HEK293 (cell line): Measurements from ENCODE around the gene DUOX1.

Source experiments
- CTCF ChIA-PET: fragments of 350-600 bp; formaldehyde crosslinking; extraction: SDS; loops from one replicate; lab custom pipeline; 2021; ENCODE audit warnings: antibody characterized with exemption; lab: Yijun Ruan, JAX
- POLR2A ChIA-PET: fragments of 300-600 bp; formaldehyde crosslinking; extraction: SDS; loops from one replicate; lab custom pipeline; 2020; ENCODE audit warnings: antibody characterized with exemption, inconsistent platforms; lab: Yijun Ruan, JAX
- H3K27ac ChIP-seq: fragments of 200-500 bp; sonication (Bioruptor generic); 2 replicates; pipeline ENCODE4 v1.5.1; 2014; ENCODE audit warnings: low read depth, low read length, control low read depth, inconsistent platforms; ENCODE audit errors: extremely low read depth
- H3K36me3 ChIP-seq, 2 experiments: fragments of 200-500 bp in 1 of 2; sonication (Bioruptor generic) in 1 of 2; 1 replicate in 1 of 2; 2 replicates in 1 of 2; pipeline ENCODE4 v1.5.1; 2014 to 2017; ENCODE audit warnings: inconsistent platforms in 2 of 2, low read length in 2 of 2; ENCODE audit not compliant: control insufficient read depth in 2 of 2, insufficient read depth in 1 of 2
- H3K4me1 ChIP-seq: fragments of 200-500 bp; sonication (Bioruptor generic); 2 replicates; pipeline ENCODE4 v1.5.1; 2014; ENCODE audit warnings: mild to moderate bottlenecking, low read length, inconsistent platforms; ENCODE audit not compliant: control insufficient read depth, insufficient read depth
- H3K4me3 ChIP-seq: 2 replicates; pipeline ENCODE4 v1.5.1; 2011; ENCODE audit warnings: low read depth, mild to moderate bottlenecking, control low read depth, low read length, moderate library complexity
- H3K9me3 ChIP-seq: fragments of 200-500 bp; sonication (Bioruptor generic); 2 replicates; pipeline ENCODE4 v1.5.1; 2014; ENCODE audit warnings: low read depth, low read length, inconsistent platforms; ENCODE audit not compliant: control insufficient read depth, insufficient read depth
- BCL11A ChIP-seq: fragments of 450-650 bp; formaldehyde crosslinking; IDR thresholded peaks from 2 replicates; pipeline ENCODE4 v1.5.1; 2016; ENCODE audit warnings: low read depth, missing biosample characterization, missing genetic modification characterization
- BCL11B ChIP-seq: fragments of 450-650 bp; formaldehyde crosslinking; IDR thresholded peaks from 2 replicates; pipeline ENCODE4 v1.5.1; 2016; ENCODE audit warnings: low read depth, missing biosample characterization, missing genetic modification characterization
- EGR2 ChIP-seq: fragments of 450-650 bp; formaldehyde crosslinking; IDR thresholded peaks from 2 replicates; pipeline ENCODE4 v1.5.1; 2016; ENCODE audit warnings: low read depth, missing biosample characterization, missing genetic modification characterization
- FEZF1 ChIP-seq: fragments of 450-650 bp; formaldehyde crosslinking; IDR thresholded peaks from 2 replicates; pipeline ENCODE4 v1.5.1; 2016; ENCODE audit warnings: missing biosample characterization, missing genetic modification characterization
- GLIS2 ChIP-seq: fragments of 450-650 bp; formaldehyde crosslinking; IDR thresholded peaks from 2 replicates; pipeline ENCODE4 v1.5.1; 2016; ENCODE audit warnings: missing biosample characterization, missing genetic modification characterization
- KLF1 ChIP-seq: fragments of 450-650 bp; formaldehyde crosslinking; IDR thresholded peaks from 2 replicates; pipeline ENCODE4 v1.5.1; 2016; ENCODE audit warnings: missing biosample characterization, missing genetic modification characterization
- SCRT1 ChIP-seq: fragments of 450-650 bp; formaldehyde crosslinking; IDR thresholded peaks from 2 replicates; pipeline ENCODE4 v1.5.1; 2016; ENCODE audit warnings: missing biosample characterization, missing genetic modification characterization, borderline replicate concordance
- SP7 ChIP-seq: fragments of 450-650 bp; formaldehyde crosslinking; IDR thresholded peaks from 2 replicates; pipeline ENCODE4 v1.5.1; 2016; ENCODE audit warnings: missing biosample characterization, missing genetic modification characterization
- ZBTB17 ChIP-seq: fragments of 450-650 bp; formaldehyde crosslinking; IDR thresholded peaks from 2 replicates; pipeline ENCODE4 v1.5.1; 2016; ENCODE audit warnings: missing biosample characterization, missing genetic modification characterization
- ZBTB7A ChIP-seq: fragments of 450-650 bp; formaldehyde crosslinking; IDR thresholded peaks from 2 replicates; pipeline ENCODE4 v1.5.1; 2016; ENCODE audit warnings: low read depth, missing biosample characterization, missing genetic modification characterization
- ZEB2 ChIP-seq: fragments of 450-650 bp; formaldehyde crosslinking; IDR thresholded peaks from 2 replicates; pipeline ENCODE4 v1.5.1; 2016; ENCODE audit warnings: missing biosample characterization, missing genetic modification characterization
- ZFP41 ChIP-seq: fragments of 450-650 bp; formaldehyde crosslinking; IDR thresholded peaks from 2 replicates; pipeline ENCODE4 v1.5.1; 2016; ENCODE audit warnings: missing biosample characterization, missing genetic modification characterization, borderline replicate concordance
- ZNF112 ChIP-seq: fragments of 450-650 bp; formaldehyde crosslinking; IDR thresholded peaks from 2 replicates; pipeline ENCODE4 v1.5.0; 2017; ENCODE audit warnings: missing biosample characterization, missing genetic modification characterization
- ZNF2 ChIP-seq: fragments of 450-650 bp; formaldehyde crosslinking; IDR thresholded peaks from 2 replicates; pipeline ENCODE4 v1.5.1; 2016; ENCODE audit warnings: missing biosample characterization, missing genetic modification characterization
- ZNF335 ChIP-seq: fragments of 450-650 bp; formaldehyde crosslinking; conservative IDR thresholded peaks from 2 replicates; pipeline ENCODE4 v1.5.1; 2016; ENCODE audit warnings: missing biosample characterization, missing genetic modification characterization
- ZNF354C ChIP-seq: fragments of 450-650 bp; formaldehyde crosslinking; IDR thresholded peaks from 2 replicates; pipeline ENCODE4 v1.5.1; 2016; ENCODE audit warnings: missing biosample characterization, missing genetic modification characterization, low read depth, borderline replicate concordance
- ZNF37A ChIP-seq: fragments of 450-650 bp; IDR thresholded peaks from 2 replicates; pipeline ENCODE4 v1.5.1; 2018; ENCODE audit warnings: missing biosample characterization, missing genetic modification characterization
- ZNF426 ChIP-seq: fragments of 450-650 bp; formaldehyde crosslinking; IDR thresholded peaks from 2 replicates; pipeline ENCODE4 v1.5.1; 2017; ENCODE audit warnings: missing biosample characterization, missing genetic modification characterization, mild to moderate bottlenecking, inconsistent platforms, moderate library complexity
- ZNF501 ChIP-seq: fragments of 450-650 bp; formaldehyde crosslinking; IDR thresholded peaks from 2 replicates; pipeline ENCODE4 v1.5.1; 2016; ENCODE audit warnings: missing biosample characterization, missing genetic modification characterization
- ZNF544 ChIP-seq: fragments of 450-650 bp; formaldehyde crosslinking; IDR thresholded peaks from 2 replicates; pipeline ENCODE4 v1.5.0; 2017; ENCODE audit warnings: missing biosample characterization, missing genetic modification characterization
- ZNF561 ChIP-seq: fragments of 450-650 bp; IDR thresholded peaks from 2 replicates; pipeline ENCODE4 v1.5.1; 2018; ENCODE audit warnings: missing biosample characterization, missing genetic modification characterization, borderline replicate concordance
- ZNF629 ChIP-seq: fragments of 450-650 bp; formaldehyde crosslinking; IDR thresholded peaks from 2 replicates; pipeline ENCODE4 v1.5.1; 2017; ENCODE audit warnings: missing biosample characterization, missing genetic modification characterization
- ZNF660 ChIP-seq: fragments of 450-650 bp; IDR thresholded peaks from 2 replicates; pipeline ENCODE4 v1.5.1; 2018; ENCODE audit warnings: missing biosample characterization, mild to moderate bottlenecking, missing genetic modification characterization
- ZNF843 ChIP-seq: fragments of 450-650 bp; formaldehyde crosslinking; IDR thresholded peaks from 2 replicates; pipeline ENCODE4 v1.5.1; 2016; ENCODE audit warnings: missing biosample characterization, missing genetic modification characterization
- ZSCAN23 ChIP-seq: fragments of 450-650 bp; formaldehyde crosslinking; IDR thresholded peaks from 2 replicates; pipeline ENCODE4 v1.5.1; 2016; ENCODE audit warnings: missing biosample characterization, missing genetic modification characterization
- TF ChIP-seq, protein P1 (sequence below): fragments of 450-650 bp; formaldehyde crosslinking; IDR thresholded peaks from 2 replicates; pipeline ENCODE4 v1.5.1; 2016; ENCODE audit warnings: missing biosample characterization, missing genetic modification characterization
- TF ChIP-seq, protein P2 (sequence below): fragments of 450-650 bp; formaldehyde crosslinking; IDR thresholded peaks from 2 replicates; pipeline ENCODE4 v1.5.1; 2016; ENCODE audit warnings: missing biosample characterization, missing genetic modification characterization
- TF ChIP-seq, protein P3 (sequence below): fragments of 450-650 bp; formaldehyde crosslinking; IDR thresholded peaks from 2 replicates; pipeline ENCODE4 v1.5.1; 2017; ENCODE audit warnings: missing biosample characterization, missing genetic modification characterization
- TF ChIP-seq, protein P4 (sequence below): fragments of 450-650 bp; formaldehyde crosslinking; IDR thresholded peaks from 2 replicates; pipeline ENCODE4 v1.5.1; 2016; ENCODE audit warnings: missing biosample characterization, missing genetic modification characterization
- TF ChIP-seq, protein P5 (sequence below): fragments of 450-650 bp; formaldehyde crosslinking; IDR thresholded peaks from 2 replicates; pipeline ENCODE4 v1.5.1; 2016; ENCODE audit warnings: missing biosample characterization, missing genetic modification characterization, borderline replicate concordance

The DUOX1 gene

DNA sequence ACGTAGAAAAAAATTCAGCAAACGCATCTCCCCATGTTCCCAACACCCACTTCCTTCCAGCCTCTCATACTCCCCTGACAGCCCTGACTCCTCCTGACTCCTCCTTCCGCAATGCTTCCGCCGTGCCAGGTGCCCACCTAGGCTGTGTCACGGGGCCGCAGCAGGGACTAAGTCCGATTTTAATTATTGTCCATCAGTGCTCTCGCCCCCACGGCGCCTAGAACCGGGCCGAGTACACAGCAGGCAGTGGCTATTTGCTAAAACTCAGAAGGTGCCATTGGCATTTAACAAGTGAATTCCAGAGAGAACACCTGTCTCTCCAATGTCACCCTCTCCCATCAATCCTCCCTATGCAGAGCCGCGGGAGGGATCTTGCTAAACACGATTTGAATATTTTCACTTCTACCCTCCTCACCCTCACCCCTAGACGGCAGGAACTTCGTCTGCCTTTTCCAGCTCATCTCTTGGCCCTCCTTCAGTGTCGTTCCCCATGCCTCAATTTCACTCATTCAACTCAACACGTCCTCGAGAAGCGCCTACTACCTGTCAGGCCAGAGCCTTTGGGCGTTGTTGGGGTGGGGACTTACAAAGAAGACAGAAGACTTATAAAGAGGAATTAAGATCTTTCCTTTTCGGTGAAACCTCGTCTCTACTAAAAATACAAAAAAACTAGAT is 69.5 kb downstream of the DUOX1 start (continued):
- 0 out of 2 replicates have a peak, but pooled peaks have one; percentile 60 for TF ChIP-seq GLIS2
- TF ChIP-seq BCL11A (tag by site-specific recombination): peak; percentile 59; the same call in 1 of the 2 replicates
- TF ChIP-seq SCRT1 (tag by site-specific recombination): 0 out of 2 replicates have a peak, but pooled peaks have one; percentile 53
- 0 out of 2 replicates have a peak, but pooled peaks have one; percentile 20 for TF ChIP-seq KLF1 (tag by site-specific recombination)
- peak; percentile 7; the same call in 1 of the 2 replicates for TF ChIP-seq FEZF1 (tag by site-specific recombination)
- TF ChIP-seq, protein P1, sequence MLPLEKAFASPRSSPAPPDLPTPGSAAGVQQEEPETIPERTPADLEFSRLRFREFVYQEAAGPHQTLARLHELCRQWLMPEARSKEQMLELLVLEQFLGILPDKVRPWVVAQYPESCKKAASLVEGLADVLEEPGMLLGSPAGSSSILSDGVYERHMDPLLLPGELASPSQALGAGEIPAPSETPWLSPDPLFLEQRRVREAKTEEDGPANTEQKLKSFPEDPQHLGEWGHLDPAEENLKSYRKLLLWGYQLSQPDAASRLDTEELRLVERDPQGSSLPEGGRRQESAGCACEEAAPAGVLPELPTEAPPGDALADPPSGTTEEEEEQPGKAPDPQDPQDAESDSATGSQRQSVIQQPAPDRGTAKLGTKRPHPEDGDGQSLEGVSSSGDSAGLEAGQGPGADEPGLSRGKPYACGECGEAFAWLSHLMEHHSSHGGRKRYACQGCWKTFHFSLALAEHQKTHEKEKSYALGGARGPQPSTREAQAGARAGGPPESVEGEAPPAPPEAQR (tag by site-specific recombination): no peak
- no peak for TF ChIP-seq SP7
- peak; percentile 56 for TF ChIP-seq ZNF335 (tag by site-specific recombination)
- TF ChIP-seq ZNF843 (tag by site-specific recombination): no peak
- no peak for TF ChIP-seq ZSCAN23 (tag by site-specific recombination)
- 0 out of 2 replicates have a peak, but pooled peaks have one; percentile 39 for TF ChIP-seq BCL11B (tag by site-specific recombination)
- TF ChIP-seq ZBTB7A (tag by site-specific recombination): 0 out of 2 replicates have a peak, but pooled peaks have one; percentile 8
- TF ChIP-seq ZNF544: no peak

DNA sequence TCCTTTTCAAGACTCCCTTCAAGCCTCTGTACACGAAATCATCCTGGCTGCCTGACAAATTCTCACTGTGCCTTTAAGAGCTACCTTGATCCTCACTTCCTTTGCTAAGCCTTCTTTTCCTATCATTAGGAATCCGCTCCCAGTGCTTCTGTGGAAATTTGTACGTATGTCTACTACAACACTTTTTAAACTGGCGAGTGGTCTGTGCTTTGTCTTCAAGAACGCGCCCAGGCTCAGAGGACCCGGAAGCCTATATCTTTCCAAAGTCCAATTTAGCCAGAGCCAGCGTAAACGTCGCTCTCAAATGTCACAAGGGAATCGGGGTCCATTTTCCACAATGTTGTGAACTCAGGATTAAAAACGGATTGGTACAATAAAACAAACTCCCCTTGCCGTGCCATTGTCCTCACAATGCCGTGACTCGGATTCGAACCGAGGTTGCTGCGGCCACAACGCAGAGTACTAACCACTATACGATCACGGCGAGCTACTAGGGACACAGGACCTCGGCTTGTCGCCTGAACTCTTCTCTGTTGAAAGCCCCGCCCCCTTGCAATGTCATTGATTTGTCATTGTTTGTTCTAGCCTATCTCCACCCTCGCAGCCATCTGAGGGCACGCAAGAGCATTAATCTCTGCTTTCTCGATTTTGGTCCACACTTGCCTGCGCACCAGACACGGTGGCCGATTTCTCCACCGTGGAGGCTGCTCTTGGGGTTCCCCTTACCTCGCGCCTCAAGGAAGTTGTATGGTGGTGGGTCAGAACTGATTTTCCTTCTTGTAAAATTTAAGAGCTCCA is 70.4 kb downstream of the DUOX1 start:
- CTCF ChIA-PET: interaction anchor here (0.7 to 1.3 kb wide), 7 partner anchors 24 to 229 kb away, joined by 3 to 9 read pairs (median 3); no protein-coding TSS in a partner anchor
- Histone ChIP-seq H3K4me1 (no peaks in the 10 kb centered on the region), H3K4me3 (peak overlapping the region; percentile 90), H3K36me3 (no peaks in the 10 kb centered on the region), H3K27ac (peak overlapping the region; percentile 56), H3K9me3 (no peaks in the 10 kb centered on the region)
- POLR2A ChIA-PET: interaction anchor here (0.6 to 2.3 kb wide), 10 partner anchors 11 to 202 kb away, joined by 3 to 14 read pairs (median 6); partner anchors contain the start of gene SHF
- TF ChIP-seq ZNF37A (no peak), ZNF354C (tag by site-specific recombination) (no peak), ZBTB17 (peak; percentile 89), ZNF426 (tag by site-specific recombination) (no peak), ZFP41 (tag by site-specific recombination) (no peak), ZNF660 (peak; percentile 95), ZNF501 (tag by site-specific recombination) (peak; percentile 66), ZNF112 (no peak), ZNF629 (tag by site-specific recombination) (peak; percentile 74), ZNF561 (no peak), EGR2 (tag by site-specific recombination) (peak; percentile 21; the same call in 1 of the 2 replicates), ZEB2 (peak; percentile 94), ZNF2 (tag by site-specific recombination) (peak; percentile 21; the same call in 1 of the 2 replicates)
- TF ChIP-seq, protein P2, sequence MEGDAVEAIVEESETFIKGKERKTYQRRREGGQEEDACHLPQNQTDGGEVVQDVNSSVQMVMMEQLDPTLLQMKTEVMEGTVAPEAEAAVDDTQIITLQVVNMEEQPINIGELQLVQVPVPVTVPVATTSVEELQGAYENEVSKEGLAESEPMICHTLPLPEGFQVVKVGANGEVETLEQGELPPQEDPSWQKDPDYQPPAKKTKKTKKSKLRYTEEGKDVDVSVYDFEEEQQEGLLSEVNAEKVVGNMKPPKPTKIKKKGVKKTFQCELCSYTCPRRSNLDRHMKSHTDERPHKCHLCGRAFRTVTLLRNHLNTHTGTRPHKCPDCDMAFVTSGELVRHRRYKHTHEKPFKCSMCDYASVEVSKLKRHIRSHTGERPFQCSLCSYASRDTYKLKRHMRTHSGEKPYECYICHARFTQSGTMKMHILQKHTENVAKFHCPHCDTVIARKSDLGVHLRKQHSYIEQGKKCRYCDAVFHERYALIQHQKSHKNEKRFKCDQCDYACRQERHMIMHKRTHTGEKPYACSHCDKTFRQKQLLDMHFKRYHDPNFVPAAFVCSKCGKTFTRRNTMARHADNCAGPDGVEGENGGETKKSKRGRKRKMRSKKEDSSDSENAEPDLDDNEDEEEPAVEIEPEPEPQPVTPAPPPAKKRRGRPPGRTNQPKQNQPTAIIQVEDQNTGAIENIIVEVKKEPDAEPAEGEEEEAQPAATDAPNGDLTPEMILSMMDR (tag by site-specific recombination): no peak; the same call in 1 of the 2 replicates
- TF ChIP-seq, protein P3, sequence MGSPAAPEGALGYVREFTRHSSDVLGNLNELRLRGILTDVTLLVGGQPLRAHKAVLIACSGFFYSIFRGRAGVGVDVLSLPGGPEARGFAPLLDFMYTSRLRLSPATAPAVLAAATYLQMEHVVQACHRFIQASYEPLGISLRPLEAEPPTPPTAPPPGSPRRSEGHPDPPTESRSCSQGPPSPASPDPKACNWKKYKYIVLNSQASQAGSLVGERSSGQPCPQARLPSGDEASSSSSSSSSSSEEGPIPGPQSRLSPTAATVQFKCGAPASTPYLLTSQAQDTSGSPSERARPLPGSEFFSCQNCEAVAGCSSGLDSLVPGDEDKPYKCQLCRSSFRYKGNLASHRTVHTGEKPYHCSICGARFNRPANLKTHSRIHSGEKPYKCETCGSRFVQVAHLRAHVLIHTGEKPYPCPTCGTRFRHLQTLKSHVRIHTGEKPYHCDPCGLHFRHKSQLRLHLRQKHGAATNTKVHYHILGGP: no peak
- TF ChIP-seq, protein P4, sequence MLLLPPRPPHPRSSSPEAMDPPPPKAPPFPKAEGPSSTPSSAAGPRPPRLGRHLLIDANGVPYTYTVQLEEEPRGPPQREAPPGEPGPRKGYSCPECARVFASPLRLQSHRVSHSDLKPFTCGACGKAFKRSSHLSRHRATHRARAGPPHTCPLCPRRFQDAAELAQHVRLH (tag by site-specific recombination): peak; percentile 68; the same call in 1 of the 2 replicates
- TF ChIP-seq, protein P5, sequence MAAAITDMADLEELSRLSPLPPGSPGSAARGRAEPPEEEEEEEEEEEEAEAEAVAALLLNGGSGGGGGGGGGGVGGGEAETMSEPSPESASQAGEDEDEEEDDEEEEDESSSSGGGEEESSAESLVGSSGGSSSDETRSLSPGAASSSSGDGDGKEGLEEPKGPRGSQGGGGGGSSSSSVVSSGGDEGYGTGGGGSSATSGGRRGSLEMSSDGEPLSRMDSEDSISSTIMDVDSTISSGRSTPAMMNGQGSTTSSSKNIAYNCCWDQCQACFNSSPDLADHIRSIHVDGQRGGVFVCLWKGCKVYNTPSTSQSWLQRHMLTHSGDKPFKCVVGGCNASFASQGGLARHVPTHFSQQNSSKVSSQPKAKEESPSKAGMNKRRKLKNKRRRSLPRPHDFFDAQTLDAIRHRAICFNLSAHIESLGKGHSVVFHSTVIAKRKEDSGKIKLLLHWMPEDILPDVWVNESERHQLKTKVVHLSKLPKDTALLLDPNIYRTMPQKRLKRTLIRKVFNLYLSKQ (tag by site-specific recombination): no peak
